Posterior vena cava (tissue), 2 donors: ENCODE data around the gene GRM1. TPM values are rescaled to one million over a fixed set of nuclear protein-coding genes. Genes with fewer than 3 reads are reported as not detected.
A peak's percentile ranks its signal among the peaks of the same experiment; 100 is the strongest.

Experiments
- DNase-seq: peaks from one replicate; pipeline ENCODE4 v3.0.0-alpha.2; 2020; ENCODE audit warnings: low spot score
- intact Hi-C, 2 donors: fragments of 100-400 bp; cut with DNase I; formaldehyde crosslinking; loops; one replicate each; pipeline versions ENCODE4 v1.14.1 to v1.14.2; 2022 to 2023
- long read RNA-seq, 2 donors: library from polyadenylated mRNA; unstranded; transcript quantifications; one replicate each; pipeline ENCODE4 v2.0.0, GENCODE V29; 2020 to 2021
- total RNA-seq, 2 donors: library from RNA; stranded (reverse); fragmentation: NEBNext Ultra II Directional; extraction: Animal tissue kit (Norgen Biotek cat#: 25700); gene quantifications; one replicate each; pipeline ENCODE4 v1.2.1, GENCODE V29; 2021
- donor health status: DM: yes; HTN: yes; CAD: no.
- donor health status: DM: yes; HTN: yes; CAD: no.

Gene GRM1
- under 1 TPM in 1 of 2 donors, not detected in 1; 0.05 TPM for total RNA-seq
- long read RNA-seq, donor 1 = 0 reads
- long read RNA-seq, donor 2 = 0 reads

DNA sequence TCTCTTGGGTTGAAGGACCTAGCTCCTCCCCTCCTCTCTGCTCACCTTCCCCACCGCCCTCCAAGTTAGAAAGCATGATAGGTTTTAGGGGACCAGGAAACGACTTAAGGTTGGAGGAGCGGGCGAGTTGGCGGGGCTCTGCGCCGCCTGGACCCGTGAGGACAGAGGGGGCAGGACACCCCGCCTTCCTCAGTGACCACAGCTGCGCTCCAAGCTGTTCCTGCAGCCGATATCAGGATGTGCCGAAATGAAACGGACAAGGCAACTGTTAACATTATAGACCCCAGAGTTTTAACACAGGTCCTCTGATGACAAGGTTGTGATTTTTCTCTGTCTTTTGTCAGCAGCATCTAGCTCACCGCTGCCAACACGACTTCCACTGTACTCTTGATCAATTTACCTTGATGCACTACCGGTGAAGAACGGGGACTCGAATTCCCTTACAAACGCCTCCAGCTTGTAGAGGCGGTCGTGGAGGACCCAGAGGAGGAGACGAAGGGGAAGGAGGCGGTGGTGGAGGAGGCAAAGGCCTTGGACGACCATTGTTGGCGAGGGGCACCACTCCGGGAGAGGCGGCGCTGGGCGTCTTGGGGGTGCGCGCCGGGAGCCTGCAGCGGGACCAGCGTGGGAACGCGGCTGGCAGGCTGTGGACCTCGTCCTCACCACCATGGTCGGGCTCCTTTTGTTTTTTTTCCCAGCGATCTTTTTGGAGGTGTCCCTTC is at the start of gene GRM1:
TSS of gene GRM1 (plus strand) at position 212 of the 722 bp plus-strand sequence. CDS start at position 668, 456 bp downstream.
- no peak for DNase-seq
- intact Hi-C loops = loop anchor here in 1 of 2 donors (5.0 kb wide), 1 partner anchor 1023 kb away; no protein-coding TSS in a partner anchor

DNA sequence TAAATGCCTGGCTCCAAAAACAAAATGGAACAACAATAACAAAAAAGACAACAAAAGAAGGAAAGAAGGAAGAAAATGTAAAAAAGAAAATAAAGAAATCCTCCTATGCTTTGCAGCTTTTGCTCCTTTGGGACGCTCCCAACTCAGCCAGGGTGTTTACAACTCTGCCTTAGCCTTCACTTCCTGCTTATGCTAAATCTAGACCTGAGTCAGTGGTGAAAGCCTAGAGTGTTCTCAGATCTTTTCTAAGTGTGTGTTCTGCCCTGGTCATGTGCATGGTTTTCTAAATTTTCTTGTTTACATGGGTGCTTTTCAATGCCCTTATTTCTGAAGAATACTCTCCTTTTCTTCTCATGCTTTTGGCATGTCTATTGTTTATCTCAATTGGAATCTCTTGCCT is 19.5 kb upstream of the GRM1 start:
- DNase-seq = no peak

DNA sequence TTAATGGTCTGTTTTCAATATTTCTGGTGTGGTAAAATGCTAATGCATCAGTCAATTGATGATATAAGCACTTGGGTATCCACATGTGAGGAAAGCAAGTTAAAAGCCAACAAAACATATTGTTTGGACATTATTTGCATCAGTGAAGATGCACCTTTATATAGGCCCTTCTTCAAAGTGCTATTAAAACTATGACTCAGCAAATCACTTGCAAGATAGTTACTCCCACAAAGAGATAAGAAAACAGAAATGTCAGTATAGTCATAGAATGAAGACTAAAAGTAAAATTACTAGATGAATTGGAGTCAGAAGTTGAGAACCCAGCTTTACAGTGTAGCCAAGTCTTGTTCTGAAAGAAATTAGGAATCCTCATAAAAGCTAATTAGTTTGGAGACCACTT is 14.6 kb upstream of the GRM1 start:
- intact Hi-C loops = no loop called here
- DNase-seq = no peak

More for the DNA sequence above, 19.5 kb upstream of the GRM1 start:
- intact Hi-C loops = no loop called here

DNA sequence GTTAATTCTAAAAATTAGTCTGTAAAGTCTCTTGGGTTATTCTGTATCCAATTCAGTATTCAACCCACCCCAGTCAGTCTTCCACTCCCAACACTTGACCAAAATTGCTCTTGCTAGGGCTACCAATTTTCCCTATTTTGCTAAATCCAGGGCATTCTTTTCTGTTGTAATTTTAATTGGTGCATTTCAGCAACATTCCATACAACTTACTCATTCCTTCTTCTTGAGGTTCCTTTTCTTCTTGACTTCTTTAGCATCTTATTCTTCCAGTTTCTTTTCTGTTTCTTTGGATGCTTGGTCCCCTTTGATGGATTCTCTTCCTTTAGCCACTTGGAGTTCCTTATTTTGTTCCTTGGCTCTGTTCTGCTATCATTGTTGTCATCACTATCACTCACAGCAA is 11.2 kb upstream of the GRM1 start:
- intact Hi-C loops = no loop called here
- DNase-seq = no peak

DNA sequence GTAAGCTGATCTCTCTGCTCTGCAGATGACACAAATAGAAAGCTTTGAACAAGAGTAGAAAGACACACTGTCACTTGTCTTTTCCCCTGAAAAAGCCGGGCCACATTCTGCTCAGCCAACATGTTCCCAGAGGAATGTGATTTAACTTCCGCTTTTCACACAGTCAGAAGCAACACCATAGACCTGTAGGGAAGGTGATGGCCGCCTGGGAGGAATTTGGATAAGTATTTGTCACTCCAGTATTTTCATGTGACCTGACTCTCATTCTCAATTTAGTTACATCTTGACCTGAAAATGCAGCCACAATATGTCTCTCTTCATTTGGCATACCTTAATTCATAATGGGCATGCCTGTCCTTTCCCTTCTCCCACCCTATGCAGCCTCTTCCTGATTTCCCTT is 2.0 kb upstream of the GRM1 start:
- DNase-seq = no peak

DNA sequence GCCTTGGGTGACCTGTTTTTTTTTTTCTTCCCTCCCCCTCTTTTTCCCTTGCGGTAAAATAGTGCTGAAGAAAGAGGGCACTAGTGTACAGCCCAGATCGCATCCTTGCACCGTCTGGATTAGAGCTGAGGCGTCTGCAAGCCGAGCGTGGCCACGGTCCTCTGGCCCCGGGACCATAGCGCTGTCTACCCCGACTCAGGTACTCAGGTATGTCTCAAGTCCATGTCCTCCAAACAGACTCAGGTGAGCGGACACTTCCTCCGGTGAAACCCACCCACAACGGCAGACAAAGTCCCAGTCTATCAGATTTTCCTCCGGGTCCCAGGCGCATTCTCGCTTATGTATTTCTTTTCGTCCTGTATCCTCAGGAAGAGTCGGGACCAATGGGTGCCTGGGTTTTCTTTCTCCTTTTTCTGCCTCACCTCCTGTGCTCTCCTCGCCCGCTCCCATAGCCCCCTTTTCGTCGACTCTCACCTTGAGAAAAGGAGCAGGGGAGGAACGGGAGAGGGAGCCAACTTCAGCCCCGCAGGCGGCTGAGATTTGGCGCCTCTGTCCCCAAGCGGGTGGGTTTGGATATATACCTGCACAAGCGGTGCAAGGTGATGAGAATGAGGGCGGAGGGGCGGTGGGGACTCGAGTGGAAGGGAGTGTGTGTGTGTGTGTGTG is 1.1 kb upstream of the GRM1 start:
- DNase-seq = no peak
- intact Hi-C loops = loop anchor here in 1 of 2 donors (5.0 kb wide), 1 partner anchor 1025 kb away; no protein-coding TSS in a partner anchor

More for the DNA sequence above, 2.0 kb upstream of the GRM1 start:
- intact Hi-C loops = loop anchor here in 1 of 2 donors (5.0 kb wide), 1 partner anchor 1025 kb away; no protein-coding TSS in a partner anchor

DNA sequence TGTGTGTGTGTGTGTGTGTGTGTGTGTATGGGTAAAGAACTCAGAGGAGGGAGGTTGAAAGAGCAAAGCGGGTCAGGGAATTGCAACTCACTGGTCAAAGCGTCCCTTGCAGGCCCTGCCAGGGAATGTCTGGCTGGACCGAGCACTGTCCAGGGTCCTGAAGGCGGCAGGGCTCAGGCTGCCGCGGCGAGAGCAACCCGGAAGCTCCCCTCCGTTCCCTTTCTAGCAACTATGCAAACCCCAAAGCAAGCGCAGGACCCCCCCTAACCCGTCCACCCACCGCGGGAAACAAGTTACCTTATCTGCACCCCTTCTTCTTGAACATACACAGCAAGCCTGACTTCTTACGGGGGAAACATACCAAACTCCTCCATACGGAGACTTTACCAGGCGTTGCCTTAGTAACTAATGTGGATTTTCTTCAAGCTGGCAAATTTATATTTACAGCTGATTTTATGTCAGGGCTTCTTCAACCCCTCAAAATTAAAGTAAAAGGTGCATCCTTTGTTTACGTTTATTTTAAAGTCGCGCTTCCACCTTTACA is 538 bp upstream of the GRM1 start:
- intact Hi-C loops = loop anchor here in 1 of 2 donors (5.0 kb wide), 1 partner anchor 1024 kb away; no protein-coding TSS in a partner anchor
- DNase-seq = peak; percentile 89

DNA sequence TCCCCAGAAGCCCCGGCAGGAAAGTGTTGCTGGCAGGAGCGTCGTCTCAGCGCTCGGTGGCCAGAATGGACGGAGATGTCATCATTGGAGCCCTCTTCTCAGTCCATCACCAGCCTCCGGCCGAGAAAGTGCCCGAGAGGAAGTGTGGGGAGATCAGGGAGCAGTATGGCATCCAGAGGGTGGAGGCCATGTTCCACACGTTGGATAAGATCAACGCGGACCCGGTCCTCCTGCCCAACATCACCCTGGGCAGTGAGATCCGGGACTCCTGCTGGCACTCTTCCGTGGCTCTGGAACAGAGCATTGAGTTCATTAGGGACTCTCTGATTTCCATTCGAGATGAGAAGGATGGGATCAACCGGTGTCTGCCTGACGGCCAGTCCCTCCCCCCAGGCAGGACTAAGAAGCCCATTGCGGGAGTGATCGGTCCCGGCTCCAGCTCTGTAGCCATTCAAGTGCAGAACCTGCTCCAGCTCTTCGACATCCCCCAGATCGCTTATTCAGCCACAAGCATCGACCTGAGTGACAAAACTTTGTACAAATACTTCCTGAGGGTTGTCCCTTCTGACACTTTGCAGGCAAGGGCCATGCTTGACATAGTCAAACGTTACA is 817 bp downstream of the GRM1 start:
- no peak for DNase-seq

DNA sequence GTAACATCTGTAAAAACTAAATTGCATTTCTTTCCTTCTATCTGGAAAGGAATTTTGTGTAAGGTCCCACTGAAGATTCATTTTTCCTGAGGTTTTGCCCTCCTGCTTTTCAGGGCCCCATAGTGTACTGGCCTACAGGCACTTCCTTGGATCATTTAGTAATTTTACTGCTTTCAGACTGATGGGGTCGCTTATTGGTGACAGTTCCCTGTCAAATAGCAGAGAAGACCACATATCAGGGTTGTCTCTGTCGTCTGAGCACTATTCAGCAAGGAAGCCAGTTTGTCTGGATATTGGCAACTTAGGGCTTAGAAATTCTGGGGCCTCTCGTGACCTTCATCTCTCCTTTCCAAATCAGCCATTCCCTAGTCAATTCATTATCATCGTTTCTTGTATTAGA is 3.5 kb downstream of the GRM1 start:
- DNase-seq = no peak
- intact Hi-C loops = no loop called here

More for the DNA sequence above, 817 bp downstream of the GRM1 start:
- intact Hi-C loops = loop anchor here in 1 of 2 donors (5.0 kb wide), 1 partner anchor 1023 kb away; no protein-coding TSS in a partner anchor

DNA sequence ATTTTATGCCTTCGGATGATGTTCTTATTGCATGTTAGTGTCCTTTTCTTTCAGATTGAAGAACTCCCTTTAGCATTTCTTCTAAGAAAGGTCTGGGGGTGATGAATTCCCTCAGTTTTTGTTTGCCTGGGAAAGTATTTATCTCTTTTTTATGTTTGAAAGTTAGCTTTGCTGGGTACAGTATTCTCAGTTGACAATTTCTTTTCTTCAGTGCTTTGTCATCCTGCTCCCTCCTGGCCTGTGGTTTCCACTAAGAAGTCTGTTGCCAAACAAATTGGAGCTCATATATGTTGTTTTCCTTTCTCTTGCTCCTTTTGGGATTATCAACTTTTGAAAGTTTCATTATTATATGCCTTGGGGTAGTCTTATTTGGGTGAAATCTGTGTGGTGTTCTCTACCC is 11.5 kb downstream of the GRM1 start:
- no peak for DNase-seq
- intact Hi-C loops = no loop called here

DNA sequence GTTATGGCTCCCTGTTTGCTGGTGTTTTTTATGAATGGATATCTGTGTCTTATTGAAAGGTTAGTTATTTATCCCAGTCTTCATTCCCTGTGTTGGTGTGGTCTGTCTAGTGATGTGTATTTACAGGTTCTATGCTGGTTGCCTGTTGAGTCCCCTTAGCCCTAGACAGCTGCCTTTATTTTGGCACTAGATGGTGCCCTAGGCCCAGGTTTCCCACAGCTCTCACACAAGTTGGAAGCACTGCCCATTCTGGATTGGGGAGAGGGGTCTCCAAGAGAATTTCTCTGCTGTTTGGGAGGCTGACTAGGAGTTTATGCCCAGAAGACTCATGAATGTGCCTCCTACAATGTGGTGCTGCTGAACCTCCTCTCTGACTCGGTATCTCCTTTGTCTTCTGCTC is 12.4 kb downstream of the GRM1 start:
- DNase-seq = no peak
- intact Hi-C loops = no loop called here

DNA sequence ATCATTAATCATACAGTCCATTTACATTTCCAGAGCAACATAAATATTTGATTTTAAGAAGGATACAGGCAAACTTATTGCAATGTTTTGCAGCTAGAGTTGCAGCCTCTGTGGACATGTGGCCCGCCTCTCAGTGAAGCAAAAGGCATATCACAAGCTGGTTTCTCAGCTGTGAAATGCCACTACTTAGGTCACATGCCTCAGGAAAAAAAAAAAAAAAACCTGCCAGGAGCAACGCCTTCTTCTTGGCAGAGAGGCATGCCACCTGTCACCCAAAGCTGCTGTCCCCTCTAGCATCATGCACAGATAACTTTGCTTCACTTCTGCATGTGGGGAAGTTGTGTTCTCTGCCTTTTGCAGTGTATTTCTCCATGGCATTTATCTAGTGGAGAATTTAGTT is 18.5 kb downstream of the GRM1 start:
- DNase-seq = no peak

DNA sequence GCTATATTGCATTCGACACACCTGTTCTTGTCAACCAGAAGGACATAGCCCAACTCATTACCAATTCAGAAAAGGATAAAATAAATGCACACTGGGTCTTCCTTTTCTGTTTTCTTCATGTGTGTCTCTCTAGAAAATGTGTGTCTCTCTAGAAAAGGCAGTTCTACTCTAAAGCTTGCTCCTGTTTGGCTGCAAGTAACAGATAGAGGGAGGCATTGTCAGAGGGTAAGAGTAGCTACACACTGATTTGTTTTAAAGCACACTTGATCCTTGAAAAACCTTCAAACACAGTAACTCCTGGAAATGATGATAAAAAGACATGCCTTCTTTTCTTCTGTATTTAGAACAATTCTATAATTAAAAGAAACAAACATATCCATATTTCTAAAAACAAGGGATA is 21.3 kb downstream of the GRM1 start:
- DNase-seq = no peak
- intact Hi-C loops = no loop called here

More for the DNA sequence above, 18.5 kb downstream of the GRM1 start:
- intact Hi-C loops = no loop called here

DNA sequence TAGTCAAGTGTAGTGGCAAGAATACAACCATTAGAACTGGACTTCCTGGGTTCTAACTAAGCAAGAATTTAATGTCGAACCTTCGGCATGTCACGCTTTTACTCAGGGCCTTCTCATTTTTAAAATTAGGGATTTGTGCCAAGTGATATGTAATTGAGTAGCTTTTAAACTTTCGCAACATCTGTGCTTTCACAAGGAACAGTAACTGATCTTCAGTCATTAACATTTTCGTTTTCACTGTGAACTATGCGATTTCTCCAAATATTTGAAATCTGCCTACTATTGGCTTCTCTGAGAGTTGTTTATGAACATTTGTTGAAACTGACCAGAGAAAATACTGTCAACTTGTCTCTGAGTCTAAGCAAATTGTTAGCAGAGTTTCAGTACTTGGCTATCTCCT is 27.6 kb downstream of the GRM1 start:
- no peak for DNase-seq
- intact Hi-C loops = no loop called here

DNA sequence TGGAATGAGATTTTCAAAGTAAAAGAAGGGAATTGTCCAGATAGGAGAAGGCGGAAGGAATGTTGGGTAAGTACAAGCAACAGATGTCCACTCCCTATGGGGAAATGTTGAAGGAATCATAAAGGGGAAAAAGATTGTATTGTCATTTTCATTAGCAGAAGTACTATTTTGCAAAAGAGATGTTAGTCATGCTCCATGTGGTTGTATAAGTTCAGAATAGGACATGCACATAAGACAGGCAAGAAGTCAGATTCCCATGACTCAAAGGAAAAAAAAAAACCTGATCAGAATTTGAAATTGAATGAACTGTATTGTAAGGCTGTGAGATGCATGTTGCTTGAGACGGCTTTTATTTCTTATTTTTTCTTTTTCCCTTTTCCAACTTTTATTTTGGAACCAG is 36.8 kb downstream of the GRM1 start:
- intact Hi-C loops = no loop called here
- DNase-seq = no peak

DNA sequence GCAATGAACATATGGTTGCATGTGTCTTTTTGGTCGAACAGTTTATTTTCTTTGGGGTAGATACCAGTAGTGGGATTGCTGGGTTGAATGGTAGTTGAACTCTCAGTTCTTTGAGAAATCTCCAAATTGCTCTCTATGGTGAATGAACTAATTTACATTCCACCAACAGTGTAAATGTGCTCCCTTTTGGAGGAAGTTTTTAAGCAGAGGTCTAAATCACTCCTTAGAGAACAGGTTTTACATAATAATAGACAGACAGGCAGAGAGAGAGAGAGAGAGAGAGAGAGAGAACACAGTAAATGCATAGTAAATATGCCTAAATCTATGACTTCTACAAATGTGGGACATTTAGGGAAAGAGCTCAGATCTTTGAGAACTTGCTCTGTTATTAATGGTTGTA is 37.6 kb downstream of the GRM1 start:
- intact Hi-C loops = no loop called here
- no peak for DNase-seq

DNA sequence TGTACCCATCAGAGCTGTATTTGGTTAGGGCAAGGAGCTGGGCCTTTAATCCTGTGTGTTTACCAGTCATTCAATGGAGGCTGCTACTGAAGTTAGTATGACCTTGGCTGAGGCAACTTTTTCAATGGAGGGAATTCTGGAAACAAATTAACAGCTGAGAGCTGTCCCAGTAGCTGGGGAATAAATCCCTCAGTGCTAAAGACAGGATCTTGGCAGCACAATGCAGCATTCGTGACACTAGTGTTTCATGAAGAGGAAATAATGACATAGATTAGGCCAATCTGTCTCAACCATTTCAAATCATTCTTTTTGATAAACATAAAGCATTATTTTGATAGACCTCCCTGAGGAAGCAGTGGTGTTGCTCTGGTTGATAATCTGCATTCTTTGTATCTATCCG is 42.9 kb downstream of the GRM1 start:
- intact Hi-C loops = no loop called here
- DNase-seq = no peak

DNA sequence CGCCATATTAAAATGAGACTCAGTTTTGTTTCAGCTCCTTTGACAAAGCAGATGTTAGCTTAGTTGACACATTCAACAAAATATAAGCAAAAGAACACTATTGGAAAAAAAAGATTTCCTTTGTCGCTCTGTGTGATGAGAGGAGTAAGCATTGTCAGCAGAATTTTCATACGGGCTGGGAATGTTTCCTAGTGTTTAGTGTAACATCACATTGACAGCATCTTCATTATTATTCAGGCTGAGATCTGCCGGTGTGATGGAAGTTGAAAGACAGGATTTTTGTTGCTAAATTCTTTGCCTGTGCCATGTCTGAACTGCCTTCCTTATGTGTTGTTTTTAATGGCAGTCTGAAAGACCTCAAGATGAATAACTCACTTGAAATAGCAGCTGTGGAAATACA is 49.1 kb downstream of the GRM1 start:
- no peak for DNase-seq
- intact Hi-C loops = no loop called here

DNA sequence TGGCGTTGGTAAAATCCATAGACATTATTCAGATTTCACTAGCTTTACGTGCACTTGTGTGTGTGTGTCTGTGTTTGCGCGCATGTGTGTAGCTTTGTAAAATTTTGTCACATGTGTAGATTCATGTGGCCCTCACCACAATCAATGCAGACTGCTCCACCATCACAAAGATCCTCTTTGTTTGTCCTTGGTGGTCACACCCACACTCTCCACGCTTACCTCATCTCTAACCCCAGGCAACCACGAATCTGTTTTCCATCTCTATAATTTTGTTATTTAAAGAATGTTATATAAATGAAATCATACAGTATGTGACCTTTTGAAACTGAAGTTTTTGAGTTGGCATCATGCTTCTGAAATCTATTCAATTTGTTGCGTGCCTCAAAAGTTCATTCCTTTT is 58.5 kb downstream of the GRM1 start:
- DNase-seq = no peak
- intact Hi-C loops = no loop called here

DNA sequence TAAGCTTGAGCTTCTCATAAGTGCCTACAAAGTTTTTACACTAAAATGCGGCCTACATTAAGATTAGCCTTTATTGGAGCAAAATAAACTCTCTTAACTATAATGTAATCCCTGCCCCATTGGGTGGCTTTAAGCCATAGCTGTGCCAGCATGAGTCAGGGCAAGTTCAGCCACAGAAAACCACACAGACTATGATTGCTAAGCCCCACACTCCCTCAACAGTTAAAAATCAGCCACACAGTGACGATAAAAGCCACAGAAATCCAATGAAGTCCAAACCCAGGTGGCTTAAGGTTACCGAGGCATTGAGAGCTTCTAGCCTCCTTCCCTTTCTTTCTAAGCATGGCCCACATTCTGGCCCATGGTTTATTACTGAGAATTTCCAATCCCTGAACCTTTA is 61.6 kb downstream of the GRM1 start:
- intact Hi-C loops = no loop called here
- no peak for DNase-seq
